SK-MEL-5 (cell line): ENCODE results near the gene SMAP1. TPM values are rescaled to one million over a fixed set of nuclear protein-coding genes. Genes with fewer than 3 reads are reported as not detected.
"Not testable (repeated sequence)": the region's sequence is repeated elsewhere in the genome, so short reads cannot be mapped to it uniquely, and the experiment has no call there.

Source experiments
- DNase-seq: peaks from one replicate; pipeline ENCODE4 v3.0.0-alpha.2; 2016; ENCODE audit warnings: low read depth, low spot score
- in situ Hi-C: cut with HindIII; loops from 2 replicates; pipeline ENCODE4 v1.10.0; 2016; ENCODE audit warnings: low sequenced_read_pairs, high pct_unique_total_duplicates, low pct_unique_long_range_greater_than_20kb
- total RNA-seq: library from RNA; depleted of rRNA; stranded (reverse); fragments of >200 nt; shearing (Covaris generic); gene quantifications from 2 replicates; pipeline ENCODE4 v1.2.3, GENCODE V29; 2014

SMAP1 gene
- total RNA-seq, 1 experiment from 2014 or later, result 13.9 TPM

DNA sequence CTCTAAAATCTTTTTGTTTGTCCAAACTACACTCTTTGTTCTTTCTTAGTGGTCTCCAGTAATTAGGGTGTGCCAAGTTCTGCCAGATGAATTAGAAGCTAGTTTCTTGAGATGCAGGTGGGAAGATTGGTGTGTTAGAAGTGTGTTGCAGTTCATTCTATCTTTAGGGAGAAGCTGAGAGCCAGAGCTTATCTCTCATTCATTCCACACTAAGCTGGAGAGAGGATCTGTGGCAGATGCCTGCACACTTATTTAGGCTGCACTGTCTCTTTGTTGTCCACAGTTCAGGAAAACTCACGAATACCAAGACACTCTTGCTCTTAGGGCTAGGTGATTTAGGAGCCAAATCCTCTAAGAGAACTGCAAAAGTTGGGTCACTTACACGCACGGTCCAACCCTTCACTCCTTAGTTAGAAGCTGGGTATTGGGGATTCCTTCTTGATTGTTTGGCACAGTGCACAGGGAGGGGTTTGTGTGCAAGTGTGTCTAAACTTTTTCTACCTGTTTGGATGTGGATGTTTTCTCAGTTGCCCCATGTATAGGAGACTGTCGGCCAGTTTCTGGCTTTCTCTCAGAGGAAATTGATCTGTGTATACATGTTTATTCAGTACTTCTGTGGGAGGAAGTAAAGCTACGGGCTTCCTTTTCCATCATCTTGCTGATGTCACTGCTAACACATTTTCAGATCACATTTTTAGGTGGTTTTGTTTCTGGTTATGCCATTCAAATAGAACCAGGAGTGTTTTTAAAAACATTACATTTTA is 49.5 kb downstream of the SMAP1 start:
- in situ Hi-C loops, result no loop called here
- DNase-seq, result no peak

DNA sequence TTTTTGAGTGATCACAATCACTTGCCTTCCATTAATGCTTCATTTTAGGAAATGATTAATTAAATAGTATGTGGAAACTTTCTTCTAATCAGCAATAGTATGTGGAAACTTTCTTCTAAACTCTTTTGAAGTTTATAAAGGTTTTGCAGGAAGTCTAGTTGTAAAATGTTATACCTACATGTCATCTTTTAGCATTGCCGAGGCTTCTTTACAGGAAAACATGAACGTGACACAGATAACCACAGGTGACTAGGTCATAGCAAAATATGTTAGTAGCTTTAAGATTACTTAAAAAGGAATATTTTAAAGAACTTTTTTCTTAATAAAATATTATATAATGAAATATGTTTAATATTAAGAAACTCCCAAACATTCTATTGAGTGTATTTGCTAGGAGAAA is 56.8 kb downstream of the SMAP1 start:
- DNase-seq, result no peak
- in situ Hi-C loops, result no loop called here

DNA sequence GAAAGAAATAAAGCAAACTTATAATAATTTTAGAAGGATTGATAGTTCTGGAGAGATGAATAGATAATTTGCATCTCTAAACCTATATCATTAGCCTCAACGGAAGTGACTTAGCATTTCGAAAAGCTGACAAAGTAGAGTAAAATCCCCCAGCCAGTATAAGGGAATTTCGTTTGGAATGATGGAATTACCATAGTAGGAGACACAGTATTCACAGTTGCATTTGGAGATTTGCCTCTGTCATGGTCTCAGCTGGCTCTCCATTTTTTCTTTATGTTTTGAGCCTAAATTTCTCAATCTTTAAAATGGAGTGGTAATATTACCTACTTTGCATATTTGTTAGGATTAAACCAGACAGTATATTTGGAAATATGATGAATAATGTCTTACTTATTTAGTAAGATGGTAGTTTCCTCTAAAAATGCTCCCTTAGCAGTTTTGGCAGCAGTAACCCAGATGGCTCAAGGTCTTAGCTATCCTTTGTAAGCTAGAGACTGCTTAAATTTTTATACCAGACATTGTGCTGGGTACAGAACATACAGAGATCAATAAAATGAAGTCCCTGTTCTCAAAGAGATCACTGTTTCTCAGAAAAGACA is 58.2 kb downstream of the SMAP1 start:
- in situ Hi-C loops, result no loop called here
- DNase-seq, result no peak

DNA sequence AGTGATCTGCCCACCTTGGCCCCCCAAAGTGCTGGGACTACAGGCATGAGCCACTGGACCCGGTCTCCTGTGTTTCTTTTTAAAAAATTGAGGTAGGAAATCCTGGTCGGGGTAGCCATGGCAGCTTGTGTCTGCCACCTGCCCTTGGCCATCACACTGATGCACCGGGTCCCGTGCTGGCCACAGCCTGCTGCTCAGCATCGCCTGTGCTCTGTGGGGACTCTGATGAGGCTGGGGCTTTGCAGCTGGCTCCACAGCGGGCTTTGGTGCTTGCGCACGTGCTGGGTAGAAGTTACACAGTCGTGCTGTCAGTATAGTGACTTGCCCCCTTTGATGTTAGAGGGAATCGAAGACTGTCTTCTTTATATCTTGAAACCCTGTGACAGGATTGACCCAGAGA is 66.7 kb downstream of the SMAP1 start:
- no peak for DNase-seq
- in situ Hi-C loops, result no loop called here

DNA sequence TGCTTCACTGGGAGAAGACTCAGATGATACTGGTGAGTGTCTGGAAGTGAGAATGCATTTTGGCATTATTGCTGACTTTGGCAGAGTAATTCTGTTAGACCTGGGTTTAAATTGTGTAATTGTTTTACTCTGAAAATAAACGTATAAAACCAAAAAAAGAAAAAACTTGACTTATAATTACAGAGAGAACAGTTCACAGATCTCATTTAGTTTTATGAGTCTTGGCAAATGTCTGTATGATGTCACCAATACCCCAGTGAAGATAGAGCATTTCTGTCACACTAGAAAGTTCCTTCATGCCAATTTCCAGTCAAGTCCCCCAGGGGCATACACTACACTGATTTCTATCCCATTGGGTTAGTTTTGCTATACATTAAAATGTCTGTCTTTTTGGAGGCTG is 67.3 kb downstream of the SMAP1 start:
- in situ Hi-C loops, result no loop called here
- no peak for DNase-seq

DNA sequence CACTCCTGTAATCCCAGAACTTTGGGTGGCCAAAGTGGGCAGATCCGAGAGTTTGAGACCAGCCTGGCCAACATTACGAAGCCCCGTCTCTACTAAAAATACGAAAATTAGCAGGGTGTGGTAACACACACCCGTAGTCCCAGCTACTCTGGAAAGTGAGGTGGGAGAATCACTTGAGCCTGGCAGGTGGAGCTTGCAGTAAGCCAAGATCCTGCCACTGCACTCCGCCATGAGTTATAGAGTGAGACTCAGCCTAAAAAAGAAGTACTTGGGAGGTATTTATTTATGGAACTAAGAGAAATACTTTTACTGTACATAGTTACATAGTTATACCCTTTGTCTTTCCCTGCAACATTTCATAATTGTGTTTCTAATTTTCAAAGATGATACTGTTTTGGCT is 67.8 kb downstream of the SMAP1 start:
- in situ Hi-C loops, result no loop called here
- no peak for DNase-seq

DNA sequence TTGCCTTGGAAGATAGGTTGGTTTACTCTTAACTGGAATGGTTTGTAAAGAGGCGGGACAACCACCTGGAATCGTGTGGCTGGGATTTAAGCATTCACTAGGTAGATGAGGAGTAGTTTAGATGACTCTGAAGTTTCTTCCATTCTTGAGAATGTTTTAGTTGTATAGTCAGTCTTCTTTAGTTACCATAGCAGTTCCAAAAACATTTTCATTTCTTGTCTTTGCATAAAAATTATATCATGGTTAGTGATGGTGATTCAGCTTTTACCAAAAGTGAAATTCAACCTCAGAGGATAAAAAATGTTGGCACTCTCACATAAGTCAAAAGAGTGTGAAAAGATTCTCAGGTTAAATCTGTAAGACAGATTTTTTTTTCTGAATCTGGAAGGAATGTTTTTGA is 70.3 kb downstream of the SMAP1 start:
- in situ Hi-C loops, result no loop called here

DNA sequence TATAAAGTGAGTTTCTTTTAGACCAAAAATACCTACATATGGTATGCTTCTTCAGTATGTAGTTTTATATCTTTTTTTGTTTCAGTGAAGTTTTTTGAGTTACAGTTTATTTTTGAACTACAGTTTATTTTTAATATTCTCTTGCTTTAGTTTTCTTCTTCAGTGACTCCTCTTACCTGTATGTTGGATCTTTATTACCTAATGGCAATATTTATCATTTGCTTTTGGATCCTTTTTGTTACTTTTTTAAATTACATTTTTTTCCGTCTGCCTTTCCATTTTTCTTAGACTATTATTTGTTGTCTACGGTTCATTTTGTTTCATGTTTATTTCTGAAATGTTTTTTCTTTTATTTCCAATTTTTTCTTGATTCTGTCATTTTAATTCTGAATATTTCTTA is 71.9 kb downstream of the SMAP1 start:
- no peak for DNase-seq
- in situ Hi-C loops, result no loop called here

More for the DNA sequence above, 70.3 kb downstream of the SMAP1 start:
- DNase-seq, result no peak

DNA sequence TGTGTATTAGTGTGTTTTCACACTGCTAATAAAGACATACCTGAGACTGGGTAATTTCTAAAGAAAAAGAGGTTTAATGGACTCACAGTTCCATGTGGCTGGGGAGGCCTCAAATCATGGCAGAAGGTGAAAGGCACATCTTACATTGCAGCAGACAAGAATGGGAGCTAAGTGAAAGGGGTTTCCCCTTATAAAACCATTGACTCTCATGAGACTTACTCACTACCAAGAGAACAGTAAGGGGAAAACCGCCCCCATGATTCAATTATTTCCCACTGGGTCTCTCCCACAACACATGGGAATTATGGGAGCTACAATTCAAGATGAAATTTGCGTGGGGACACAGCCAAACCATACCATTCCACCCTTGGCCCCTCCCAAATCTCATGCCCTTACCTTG is 73.1 kb downstream of the SMAP1 start:
- in situ Hi-C loops, DNase-seq: not testable (repeated sequence)

DNA sequence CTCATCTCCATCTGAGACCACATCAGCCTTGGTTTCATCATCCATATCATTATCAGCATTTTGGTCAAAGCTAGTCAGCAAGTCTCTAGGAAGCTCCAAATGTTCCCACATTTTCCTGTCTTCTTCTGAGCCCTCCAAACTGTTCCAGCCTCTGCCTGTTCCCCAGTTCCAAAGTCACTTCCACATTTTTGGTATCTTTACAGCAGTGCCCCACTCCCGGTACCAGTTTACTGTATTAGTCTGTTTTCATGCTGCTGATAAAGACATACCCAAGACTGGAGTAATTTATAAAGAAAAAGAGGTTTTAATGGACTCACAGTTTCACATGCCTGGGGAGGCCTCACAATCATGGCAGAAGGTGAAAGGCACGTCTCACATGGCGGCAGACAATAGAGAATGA is 74.8 kb downstream of the SMAP1 start:
- in situ Hi-C loops, DNase-seq: not testable (repeated sequence)

DNA sequence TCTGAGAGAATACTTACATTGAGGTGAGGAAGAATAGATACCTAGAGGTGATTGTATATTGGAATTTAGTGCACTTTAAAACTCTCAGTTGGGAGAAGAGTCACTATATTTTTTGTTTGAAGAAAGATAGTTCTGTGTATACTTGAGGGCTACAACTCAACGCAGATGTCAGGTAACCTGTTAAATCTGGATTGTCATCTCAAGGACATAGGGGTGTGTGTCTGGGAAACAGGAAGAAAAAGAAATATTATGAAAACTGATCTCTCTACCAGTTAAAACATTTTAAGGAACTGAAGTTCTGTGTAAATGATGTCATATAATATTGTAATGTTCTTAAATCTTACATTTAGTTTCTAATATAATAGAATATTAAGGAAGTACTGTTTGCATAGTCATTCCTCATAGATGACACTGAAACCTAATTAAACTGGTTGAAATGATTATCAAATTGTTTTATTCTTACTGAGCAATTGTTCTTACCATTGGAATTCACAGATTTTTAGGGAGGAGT is 86.2 kb downstream of the SMAP1 start:
- in situ Hi-C loops, result no loop called here
- DNase-seq, result no peak

DNA sequence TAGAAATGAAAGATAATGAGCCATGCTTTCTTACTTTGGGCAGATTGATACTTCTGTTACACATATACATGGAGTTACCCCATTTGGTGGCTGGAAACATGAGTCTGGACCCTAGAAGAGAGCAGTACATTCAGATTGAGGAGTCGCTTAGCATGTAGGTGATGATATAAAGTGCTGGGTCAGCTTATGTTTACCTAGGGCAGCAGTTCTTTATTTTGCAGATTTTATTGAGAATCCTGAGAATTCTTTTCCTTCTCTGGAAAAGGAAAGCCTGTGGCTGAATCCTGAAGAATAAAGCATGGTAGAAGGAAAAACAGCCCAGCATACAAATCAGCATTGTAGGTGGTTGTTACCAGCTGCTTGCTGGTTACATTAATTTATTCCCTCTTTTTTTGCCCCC is 91.2 kb downstream of the SMAP1 start:
- in situ Hi-C loops, result no loop called here
- DNase-seq, result no peak

DNA sequence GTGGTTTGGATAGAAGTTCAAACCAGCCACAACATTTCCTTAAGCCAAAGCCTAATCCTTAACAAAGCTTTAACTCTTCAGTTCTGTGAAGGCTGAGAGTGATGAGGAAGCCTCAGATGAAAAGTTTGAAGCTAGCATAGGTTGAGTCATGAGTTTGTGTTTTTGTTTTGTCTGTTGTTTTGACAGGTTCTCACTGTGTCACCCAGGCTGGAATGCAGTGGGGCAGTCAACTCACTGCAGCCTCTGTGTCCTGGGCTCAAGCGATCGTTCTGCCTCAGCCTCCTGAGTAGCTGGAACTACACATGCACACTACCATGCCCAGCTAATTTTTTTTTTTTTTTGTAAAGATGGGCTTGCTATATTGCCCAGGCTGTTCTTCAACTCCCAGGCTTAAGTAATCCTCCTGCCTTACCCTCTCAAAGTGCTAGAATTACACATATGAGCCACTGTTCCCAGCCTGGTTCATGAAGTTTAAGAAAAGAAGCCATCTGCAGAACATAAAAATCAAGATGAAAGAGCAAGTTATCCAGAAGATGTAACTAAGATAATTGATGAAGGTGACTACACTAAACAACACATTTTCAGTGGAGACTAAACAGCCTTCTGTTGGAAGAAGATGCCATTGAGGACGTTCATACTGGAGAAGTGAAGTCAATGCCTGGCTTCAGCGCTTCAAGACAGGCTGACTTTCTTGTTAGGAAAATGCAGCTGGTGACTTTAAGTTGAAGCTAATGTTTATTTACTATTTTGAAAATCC is 96.2 kb downstream of the SMAP1 start:
- no peak for DNase-seq
- in situ Hi-C loops, result no loop called here

DNA sequence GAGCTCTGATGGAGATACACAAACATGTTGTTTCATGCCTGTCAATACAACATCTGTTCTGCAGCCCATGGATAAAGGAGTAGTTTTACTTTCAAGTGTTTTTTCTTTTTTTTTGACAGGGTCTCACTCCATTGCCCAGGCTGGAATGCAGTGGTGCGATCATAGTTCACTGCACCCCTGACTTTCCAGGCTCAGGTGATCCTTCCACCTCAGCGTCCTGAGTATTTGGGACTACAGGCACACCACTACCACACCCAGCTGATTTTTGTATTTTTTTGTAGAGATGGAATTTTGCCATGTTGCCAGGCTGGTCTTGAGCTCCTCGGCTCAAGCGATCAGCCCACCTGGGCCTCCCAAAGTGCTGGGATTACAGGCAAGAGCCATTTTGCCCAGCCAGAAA is 97.0 kb downstream of the SMAP1 start:
- in situ Hi-C loops, result no loop called here
- DNase-seq, result no peak

DNA sequence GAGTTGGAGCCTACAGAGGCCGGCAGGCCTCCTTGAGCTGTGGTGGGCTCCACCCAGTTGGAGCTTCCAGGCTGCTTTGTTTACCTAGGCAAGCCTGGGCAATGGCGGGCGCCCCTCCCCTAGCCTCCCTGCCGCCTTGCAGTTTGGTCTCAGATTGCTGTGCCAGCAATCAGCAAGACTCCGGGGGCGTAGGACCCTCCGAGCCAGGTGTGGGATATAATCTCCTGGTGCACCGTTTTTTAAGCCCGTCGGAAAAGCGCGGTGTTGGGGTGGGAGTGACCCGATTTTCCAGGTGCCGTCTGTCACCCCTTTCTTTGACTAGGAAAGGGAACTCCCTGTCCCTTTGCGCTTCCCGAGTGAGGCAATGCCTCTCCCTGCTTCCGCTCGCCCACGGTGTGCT is 103.7 kb downstream of the SMAP1 start:
- in situ Hi-C loops, DNase-seq: not testable (repeated sequence)

DNA sequence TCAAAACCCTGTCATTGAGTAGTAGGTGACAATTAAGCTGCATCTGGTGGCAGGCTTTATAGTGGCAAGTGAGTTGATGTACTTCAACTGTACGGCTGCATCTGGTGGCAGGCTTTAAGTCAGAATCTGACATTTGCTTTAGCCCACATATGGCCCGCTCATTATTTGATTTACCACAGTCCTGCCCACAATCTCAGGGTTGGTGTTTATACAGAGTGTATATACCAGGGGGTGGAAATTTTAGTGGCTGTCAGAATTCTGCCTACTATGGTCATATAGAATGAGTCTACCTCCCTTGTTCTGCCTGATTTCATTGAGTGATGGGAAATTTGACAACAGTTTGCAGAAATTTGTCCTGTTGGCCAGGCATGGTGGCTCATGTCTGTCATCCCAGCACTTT is 112.3 kb downstream of the SMAP1 start:
- no peak for DNase-seq
- in situ Hi-C loops, result no loop called here

DNA sequence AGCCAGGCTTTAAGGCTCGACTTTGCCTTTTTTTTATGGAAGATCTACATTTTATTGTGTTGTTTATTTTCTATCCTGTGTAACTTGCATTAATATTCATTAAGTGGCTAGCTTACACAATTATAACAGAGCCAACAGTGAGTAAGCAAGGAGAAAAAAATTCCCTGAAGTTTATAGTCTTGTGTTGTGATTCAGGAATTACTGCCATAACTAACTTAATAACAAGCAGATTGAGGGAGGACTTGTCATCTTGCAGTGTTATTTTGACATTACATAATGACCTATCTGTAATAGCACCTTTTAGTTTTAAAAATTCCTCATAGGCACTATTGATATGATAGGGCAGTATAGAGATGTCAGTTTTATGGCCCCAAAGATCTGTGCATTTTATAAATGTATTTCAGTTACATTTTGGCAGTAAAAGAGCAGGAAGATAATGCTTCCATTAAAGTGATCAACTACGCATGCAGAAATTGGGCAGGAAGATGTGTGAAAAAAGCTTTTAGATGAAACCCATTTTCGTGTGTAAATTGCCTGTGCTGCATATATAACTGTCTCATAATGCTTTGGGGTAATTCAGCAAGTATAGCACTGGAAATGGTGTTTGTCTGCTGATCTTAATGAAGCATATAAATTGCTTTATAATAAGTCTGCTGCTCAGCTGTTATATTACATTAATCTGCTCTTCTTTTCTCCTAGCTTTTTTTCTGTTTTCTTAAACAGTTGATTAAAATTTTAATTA is 123.0 kb downstream of the SMAP1 start:
- DNase-seq, result no peak

DNA sequence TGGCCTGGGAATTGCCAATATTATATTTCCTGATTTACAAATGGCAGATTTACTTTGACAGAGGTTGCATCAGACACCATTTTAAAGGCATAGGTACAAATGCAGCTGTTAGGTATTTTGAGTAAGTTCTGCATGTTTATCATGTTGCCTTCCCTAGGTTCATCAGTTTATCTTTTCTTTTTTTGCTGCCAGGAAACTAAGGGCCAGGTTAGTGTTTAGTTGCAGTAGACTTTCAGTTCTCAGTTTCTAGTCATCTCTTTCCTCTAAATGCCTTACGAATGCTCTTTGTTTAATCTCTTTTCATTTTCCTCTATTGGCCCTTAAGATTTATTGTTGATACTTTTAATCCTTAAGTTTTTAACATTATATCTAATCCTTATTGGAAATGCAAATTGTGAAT is 129.9 kb downstream of the SMAP1 start:
- in situ Hi-C loops, result no loop called here
- DNase-seq, result no peak

More for the DNA sequence above, 123.0 kb downstream of the SMAP1 start:
- in situ Hi-C loops, result no loop called here
